K562 (cell line): ENCODE data around the gene PBX2. TPM values are rescaled to one million over a fixed set of nuclear protein-coding genes. Genes with fewer than 3 reads are reported as not detected.

Source experiments
- ATAC-seq: fragments of 200-7000 bp; cut with Tn5 transposase; 3 replicates; pipeline ENCODE4 v1.9.1; 2020; ENCODE audit warnings: moderate library complexity
- BruUV-seq: library from RNA; stranded (reverse); fragments of 400-500 nt; replicated peaks from 2 replicates; lab custom pipeline; 2021; lab: Mats Ljungman, UMichigan
- CTCF ChIA-PET: fragments of 300-600 bp; formaldehyde crosslinking; extraction: SDS; loops from one replicate; lab custom pipeline; 2021; ENCODE audit warnings: low intra/inter-chr PET ratio; lab: Yijun Ruan, JAX
- POLR2A ChIA-PET: fragments of 300-600, 350-650 bp; sonication (Branson Sonifier 250); formaldehyde crosslinking; extraction: SDS; loops from one replicate; lab custom pipeline; 2021; ENCODE audit warnings: antibody characterized with exemption, inconsistent platforms; lab: Yijun Ruan, JAX
- DNase-seq, 4 experiments: peaks; one replicate each; pipeline versions ENCODE4 v3.0.0 to v3.0.0-alpha.2; 2011 to 2018; ENCODE audit warnings: low spot score in 3 of 4, mixed read lengths in 3 of 4; ENCODE audit errors: extremely low read depth in 1 of 4
- FAIRE-seq: peaks from 2 replicates; lab custom pipeline; 2011; peaks lifted over from hg19 to GRCh38; lab: Jason Lieb, UNC
- H2AFZ ChIP-seq: 2 replicates; pipeline ENCODE4 v1.6.0; 2011; ENCODE audit warnings: low read depth, low read length, control low read depth, inconsistent platforms
- H3K27ac ChIP-seq: fragments of 200-600 bp; 3 replicates; pipeline ENCODE4 v1.8.0; 2011; ENCODE audit warnings: low read depth, mild to moderate bottlenecking, control low read depth, inconsistent platforms, low read length, moderate library complexity, mixed read lengths; ENCODE audit errors: extremely low read depth
- H3K27me3 ChIP-seq, 2 experiments: fragments of 300-600 bp in 1 of 2; 2 replicates in 1 of 2; 3 replicates in 1 of 2; pipeline versions ENCODE4 v1.6.0 to v1.8.0; 2011; ENCODE audit warnings: inconsistent platforms in 2 of 2, low read length in 2 of 2, mild to moderate bottlenecking in 1 of 2, mixed read lengths in 1 of 2, moderate library complexity in 1 of 2; ENCODE audit not compliant: control insufficient read depth in 2 of 2, insufficient read depth in 2 of 2
- H3K36me3 ChIP-seq: fragments of 300-600 bp; 3 replicates; pipeline ENCODE4 v1.8.0; 2011; ENCODE audit warnings: mild to moderate bottlenecking, low read length, inconsistent platforms; ENCODE audit not compliant: control insufficient read depth, insufficient read depth
- H3K4me1 ChIP-seq, 2 experiments: fragments of 200-600 bp in 1 of 2; replicated peaks in 1 of 2; 2 replicates in 1 of 2; 3 replicates in 1 of 2; pipeline versions ENCODE4 v1.5.1 to v1.8.0; 2011; ENCODE audit warnings: inconsistent platforms in 2 of 2, low read length in 2 of 2, mild to moderate bottlenecking in 1 of 2, mixed read lengths in 1 of 2, moderate library complexity in 1 of 2; ENCODE audit not compliant: control insufficient read depth in 2 of 2, insufficient read depth in 2 of 2
- H3K4me2 ChIP-seq: 2 replicates; pipeline ENCODE4 v1.6.1; 2011; ENCODE audit warnings: low read length, control low read depth, inconsistent platforms, mixed read lengths; ENCODE audit not compliant: insufficient read depth
- H3K4me3 ChIP-seq: fragments of 200-600 bp; sonication (generic), shearing (Covaris generic); 2 replicates; pipeline ENCODE4 v1.5.1; 2016; ENCODE audit warnings: control low read depth, inconsistent platforms
- H3K79me2 ChIP-seq: fragments of 200-600 bp; 3 replicates; pipeline ENCODE4 v1.8.0; 2011; ENCODE audit warnings: low read length, inconsistent platforms; ENCODE audit not compliant: control insufficient read depth, insufficient read depth
- H3K9ac ChIP-seq, 2 experiments: 2 replicates each; pipeline versions ENCODE4 v1.6.0 to v1.6.1; 2011; ENCODE audit warnings: low read depth in 2 of 2, low read length in 2 of 2, control low read depth in 1 of 2, inconsistent platforms in 1 of 2, mild to moderate bottlenecking in 1 of 2, mixed read lengths in 1 of 2; ENCODE audit not compliant: insufficient read depth in 1 of 2
- H3K9me1 ChIP-seq: one replicate; pipeline ENCODE4 v1.6.0; 2011; ENCODE audit warnings: inconsistent platforms, mild to moderate bottlenecking, low read length, moderate library complexity; ENCODE audit not compliant: control insufficient read depth, insufficient read depth
- H3K9me3 ChIP-seq: replicated peaks from 2 replicates; pipeline ENCODE4 v1.5.1; 2011; ENCODE audit warnings: low read depth, low read length, inconsistent platforms; ENCODE audit not compliant: control insufficient read depth, insufficient read depth
- H4K20me1 ChIP-seq: replicated peaks from 2 replicates; pipeline ENCODE4 v1.6.1; 2011; ENCODE audit warnings: low read length, inconsistent platforms, mixed read lengths; ENCODE audit not compliant: control insufficient read depth, insufficient read depth
- CEBPB ChIP-seq: fragments of 450-650 bp; IDR thresholded peaks from 2 replicates; pipeline ENCODE4 v1.6.1; 2016; ENCODE audit warnings: missing genetic modification characterization, missing compliant biosample characterization
- MTA2 ChIP-seq: fragments of 450-650 bp; IDR thresholded peaks from 2 replicates; pipeline ENCODE4 v1.6.1; 2016; ENCODE audit warnings: low read depth
- PRMT5 ChIP-seq: sonication (generic); formaldehyde crosslinking; IDR thresholded peaks from 2 replicates; pipeline ENCODE4 v1.5.0; 2020; ENCODE audit warnings: missing genetic modification reagents
- SP2 ChIP-seq: IDR thresholded peaks from 2 replicates; pipeline ENCODE4 v1.6.1; 2011; ENCODE audit warnings: mild to moderate bottlenecking, low read depth, low read length, moderate library complexity; ENCODE audit not compliant: poor library complexity, severe bottlenecking; ENCODE audit errors: extremely low read depth
- ZNF586 ChIP-seq: fragments of 450-650 bp; formaldehyde crosslinking; conservative IDR thresholded peaks from 2 replicates; pipeline ENCODE4 v1.4.0; 2020; ENCODE audit warnings: mild to moderate bottlenecking, moderate library complexity
- ZNF644 ChIP-seq: fragments of 200-800 bp; sonication (Bioruptor generic); IDR thresholded peaks from 2 replicates; pipeline ENCODE4 v1.6.1; 2016; ENCODE audit warnings: low read depth, missing genetic modification characterization, missing compliant biosample characterization
- ZNF695 ChIP-seq: fragments of 450-650 bp; formaldehyde crosslinking; IDR thresholded peaks from 2 replicates; pipeline ENCODE4 v1.4.0; 2020; ENCODE audit warnings: mild to moderate bottlenecking, moderate library complexity
- WGBS: fragments of 100-300 bp; shearing (Covaris generic); methylation state at CpG from one replicate; pipeline ENCODE4 v1.1.6; 2016; ENCODE audit warnings: low coverage, mixed read lengths; ENCODE audit not compliant: insufficient coverage; ENCODE audit errors: missing lambda C conversion rate; 5-methylcytosine and 5-hydroxymethylcytosine counted together
- in situ Hi-C: fragments of 300-500 bp; cut with MboI; formaldehyde crosslinking; loops from 4 replicates; pipeline ENCODE4 v1.15.0; 2018; ENCODE audit warnings: inconsistent platforms, mixed read lengths
- intact Hi-C: fragments of 100-400 bp; cut with micrococcal nuclease; formaldehyde crosslinking; loops from 2 replicates; pipeline ENCODE4 v1.14.2; 2022
- polyA plus RNA-seq, 8 experiments: library from polyadenylated mRNA; depleted of rRNA in 4 of 8; stranded (reverse) in 5 of 8; unstranded in 3 of 8; fragments of >200 nt; fragmentation: Nextera tagmentation in 2 of 8; fragmentation: Illumina TruSeq in 1 of 8; extraction: Ambion mirVana in 2 of 8; extraction: Trizol in 1 of 8; gene quantifications; 2 replicates each; pipeline versions ENCODE4 v1.2.1 to v1.2.3, GENCODE V29; 2011 to 2014; ENCODE audit warnings: inconsistent platforms in 1 of 8, missing spikeins in 1 of 8
- total RNA-seq, 7 experiments: library from RNA; depleted of rRNA in 6 of 7; stranded (reverse); fragments of >200 nt in 6 of 7; fragmentation: Illumina TruSeq in 2 of 7; extraction: Trizol in 2 of 7; gene quantifications; 2 replicates each; pipeline versions ENCODE4 v1.2.1 to v1.2.3, GENCODE V29; 2011 to 2021; ENCODE audit warnings: low replicate concordance in 1 of 7
- TF ChIP-seq, protein P1 (sequence below): sonication (generic); formaldehyde crosslinking; IDR thresholded peaks from 2 replicates; pipeline ENCODE4 v1.8.0; 2022; ENCODE audit warnings: mild to moderate bottlenecking, missing genetic modification reagents
- TF ChIP-seq, protein P2 (sequence below): fragments of 200-400 bp; formaldehyde crosslinking; IDR thresholded peaks from 2 replicates; pipeline ENCODE4 v1.6.1; 2017; ENCODE audit warnings: mild to moderate bottlenecking, low read depth, low read length, moderate library complexity
- TF ChIP-seq, protein P3 (sequence below): fragments of 250-450 bp; sonication (Bioruptor Pico); IDR thresholded peaks from 2 replicates; pipeline ENCODE4 v1.5.0; 2021; ENCODE audit warnings: mild to moderate bottlenecking, moderate library complexity

PBX2 gene
- total and polyA plus RNA-seq, 9 of the 15 experiments (the other 6 are each of a cell fraction or from before 2014, with no cell fraction given), result 1.9 to 134 (median 62.5) TPM

DNA sequence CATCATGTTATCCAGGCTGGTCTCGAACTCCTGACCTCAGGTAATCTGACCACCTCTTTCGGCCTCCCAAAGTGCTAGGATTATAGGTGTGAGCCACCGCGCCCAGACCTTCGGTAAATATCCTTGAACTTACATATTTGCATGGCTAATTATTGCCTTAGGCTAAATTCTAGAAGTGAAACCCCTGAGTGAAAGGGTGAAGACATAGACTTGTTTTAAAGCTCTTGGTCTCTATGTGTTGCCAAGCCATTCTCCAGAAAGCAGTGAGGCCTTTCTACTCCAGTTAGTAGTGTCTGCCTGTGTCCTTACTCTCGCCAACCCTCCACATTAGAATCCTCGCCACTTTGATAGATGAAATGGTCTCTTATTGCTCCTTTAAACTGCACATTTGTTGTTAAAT, 36.4 kb upstream of the PBX2 start:
- Histone ChIP-seq H3K79me2 (no peaks in the 10 kb centered on the region), H3K9ac (no peak overlapping the region), H3K9me1 (no peaks in the 10 kb centered on the region), H2AFZ (no peak overlapping the region), H3K4me3 (no peak overlapping the region), H3K27me3 (peaks cover 14 to 32% of the 10 kb centered on the region in 2 experiments; a peak in 4 of 5 replicates), H3K4me2 (no peak overlapping the region), H4K20me1 (no peaks in the 10 kb centered on the region; the same call in none of the 2 replicates), H3K36me3 (no peaks in the 10 kb centered on the region), H3K4me1 (no peaks in the 10 kb centered on the region; a peak in 1 of 5 replicates), H3K27ac (no peak overlapping the region), H3K9me3 (no peaks in the 10 kb centered on the region)
- intact Hi-C loops (no loop called here), in situ Hi-C loops (no loop called here)
- TF ChIP-seq ZNF695 (CRISPR knock-in tag) (no peak), CEBPB (tag) (no peak), ZNF586 (CRISPR knock-in tag) (no peak), MTA2 (no peak)
- TF ChIP-seq, protein P1, sequence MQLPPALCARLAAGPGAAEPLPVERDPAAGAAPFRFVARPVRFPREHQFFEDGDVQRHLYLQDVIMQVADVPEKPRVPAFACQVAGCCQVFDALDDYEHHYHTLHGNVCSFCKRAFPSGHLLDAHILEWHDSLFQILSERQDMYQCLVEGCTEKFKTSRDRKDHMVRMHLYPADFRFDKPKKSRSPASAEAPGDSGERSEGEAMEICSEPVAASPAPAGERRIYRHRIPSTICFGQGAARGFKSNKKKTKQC, result no peak
- WGBS, result 9% methylated on average over 7 of the region's 7 CpGs
- BruUV-seq, result no TSS peak
- CTCF ChIA-PET, result no interaction called here
- POLR2A ChIA-PET, result no interaction called here
- FAIRE-seq, result no peak
- no peak for ATAC-seq
- no peak for DNase-seq

DNA sequence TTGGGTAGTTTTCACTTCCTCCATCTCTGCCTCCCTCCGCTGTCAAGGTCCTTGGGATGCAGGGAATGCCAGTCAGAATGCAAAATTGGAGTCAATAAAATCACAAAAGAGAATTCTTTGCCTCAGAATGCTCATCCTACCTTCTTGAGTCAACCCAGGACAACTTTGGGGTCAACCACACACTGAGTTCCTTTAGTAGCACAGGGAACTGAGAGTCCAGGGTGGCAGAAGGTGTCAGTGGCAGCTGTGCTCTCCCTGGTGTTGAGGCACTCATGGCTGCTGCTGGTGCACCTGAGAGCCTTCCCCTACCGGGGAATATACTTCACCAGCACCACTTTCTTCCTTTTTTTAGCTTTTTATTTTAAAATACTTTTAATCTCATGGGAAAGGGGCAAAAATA, 34.7 kb upstream of the PBX2 start:
- no peaks in the 10 kb centered on the region for H3K79me2 ChIP-seq
- no peak for ATAC-seq
- H3K9ac ChIP-seq, result no peak overlapping the region
- no peak overlapping the region for H2AFZ ChIP-seq
- no peak overlapping the region for H3K4me2 ChIP-seq
- no peak overlapping the region for H3K4me3 ChIP-seq
- FAIRE-seq, result no peak
- H3K27ac ChIP-seq, result no peak overlapping the region
- no peak for DNase-seq
- peaks cover 25 to 50% of the 10 kb centered on the region in 2 experiments; a peak in 4 of 5 replicates for H3K27me3 ChIP-seq
- H3K9me3 ChIP-seq, result no peaks in the 10 kb centered on the region
- no TSS peak for BruUV-seq
- 6% methylated on average over 2 of the region's 2 CpGs for WGBS
- ChIA-PET POLR2A (interaction anchor here (0.6 kb wide), 1 partner anchor 429 kb away, joined by 3 read pairs; the partner anchor contains the start of gene VARS1), CTCF (no interaction called here)
- no peaks in the 10 kb centered on the region for H3K9me1 ChIP-seq
- H4K20me1 ChIP-seq, result no peaks in the 10 kb centered on the region; the same call in none of the 2 replicates
- H3K4me1 ChIP-seq, result peaks cover 0 to 4% of the 10 kb centered on the region in 2 experiments; a peak in 3 of 5 replicates
- intact Hi-C loops (no loop called here), in situ Hi-C loops (no loop called here)
- H3K36me3 ChIP-seq, result no peaks in the 10 kb centered on the region
- TF ChIP-seq PRMT5 (CRISPR knock-in tag), result no peak
- no peak for TF ChIP-seq ZNF644 (tag)
- TF ChIP-seq, protein P2, sequence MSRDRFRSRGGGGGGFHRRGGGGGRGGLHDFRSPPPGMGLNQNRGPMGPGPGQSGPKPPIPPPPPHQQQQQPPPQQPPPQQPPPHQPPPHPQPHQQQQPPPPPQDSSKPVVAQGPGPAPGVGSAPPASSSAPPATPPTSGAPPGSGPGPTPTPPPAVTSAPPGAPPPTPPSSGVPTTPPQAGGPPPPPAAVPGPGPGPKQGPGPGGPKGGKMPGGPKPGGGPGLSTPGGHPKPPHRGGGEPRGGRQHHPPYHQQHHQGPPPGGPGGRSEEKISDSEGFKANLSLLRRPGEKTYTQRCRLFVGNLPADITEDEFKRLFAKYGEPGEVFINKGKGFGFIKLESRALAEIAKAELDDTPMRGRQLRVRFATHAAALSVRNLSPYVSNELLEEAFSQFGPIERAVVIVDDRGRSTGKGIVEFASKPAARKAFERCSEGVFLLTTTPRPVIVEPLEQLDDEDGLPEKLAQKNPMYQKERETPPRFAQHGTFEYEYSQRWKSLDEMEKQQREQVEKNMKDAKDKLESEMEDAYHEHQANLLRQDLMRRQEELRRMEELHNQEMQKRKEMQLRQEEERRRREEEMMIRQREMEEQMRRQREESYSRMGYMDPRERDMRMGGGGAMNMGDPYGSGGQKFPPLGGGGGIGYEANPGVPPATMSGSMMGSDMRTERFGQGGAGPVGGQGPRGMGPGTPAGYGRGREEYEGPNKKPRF, result no peak
- TF ChIP-seq, protein P3, sequence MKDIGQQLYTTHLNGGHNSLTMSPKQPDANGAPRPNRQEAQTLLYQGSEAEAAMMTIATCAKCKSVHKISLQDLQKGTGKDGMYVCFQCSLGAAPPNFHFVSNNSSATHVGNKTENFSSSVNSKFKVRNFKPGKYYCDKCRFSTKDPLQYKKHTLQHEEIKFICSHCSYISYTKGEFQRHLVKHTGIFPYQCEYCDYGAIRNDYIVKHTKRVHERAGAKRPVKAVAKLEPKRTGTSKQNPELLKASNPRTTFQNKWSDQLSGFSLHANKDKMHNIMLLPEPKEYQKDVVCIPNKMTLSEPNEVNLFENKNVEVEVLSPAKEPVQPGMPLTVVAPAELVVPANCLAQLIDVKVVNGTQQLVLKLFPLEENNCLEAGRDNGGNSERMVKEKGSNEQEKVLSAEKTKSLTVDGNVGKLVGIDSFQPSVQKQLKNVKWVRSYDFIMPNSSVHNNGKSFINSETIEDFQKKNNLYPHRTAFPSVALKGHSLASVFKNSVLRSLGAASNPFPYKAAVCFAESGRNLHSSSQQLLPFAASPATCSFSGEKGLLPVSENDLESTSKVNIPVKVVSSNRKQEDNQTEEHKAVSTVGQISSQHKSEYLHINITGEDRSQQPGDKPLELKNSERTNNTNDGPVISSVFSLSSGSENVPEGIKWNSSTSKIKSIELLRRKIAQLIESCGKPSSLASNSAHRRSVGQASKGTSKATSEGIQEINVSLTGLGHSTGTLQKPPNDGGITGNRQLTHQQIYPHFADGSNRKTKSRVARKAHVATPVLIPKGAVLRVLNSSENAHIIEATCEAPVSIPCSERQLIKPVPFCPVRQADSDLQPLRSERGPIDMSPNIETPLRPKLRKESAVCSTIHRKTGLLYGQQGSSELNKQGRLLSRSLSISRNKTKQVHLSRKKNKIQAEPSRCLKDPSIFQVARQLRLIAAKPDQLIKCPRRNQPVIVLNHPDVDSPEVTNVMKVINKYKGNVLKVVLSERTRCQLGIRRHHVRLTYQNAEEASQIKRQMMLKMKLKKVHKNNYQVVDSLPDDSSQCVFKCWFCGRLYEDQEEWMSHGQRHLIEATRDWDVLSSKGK (CRISPR knock-in tag), result no peak
- TF ChIP-seq SP2, result no peak
